ENCODE data around the gene BDP1.

DNA sequence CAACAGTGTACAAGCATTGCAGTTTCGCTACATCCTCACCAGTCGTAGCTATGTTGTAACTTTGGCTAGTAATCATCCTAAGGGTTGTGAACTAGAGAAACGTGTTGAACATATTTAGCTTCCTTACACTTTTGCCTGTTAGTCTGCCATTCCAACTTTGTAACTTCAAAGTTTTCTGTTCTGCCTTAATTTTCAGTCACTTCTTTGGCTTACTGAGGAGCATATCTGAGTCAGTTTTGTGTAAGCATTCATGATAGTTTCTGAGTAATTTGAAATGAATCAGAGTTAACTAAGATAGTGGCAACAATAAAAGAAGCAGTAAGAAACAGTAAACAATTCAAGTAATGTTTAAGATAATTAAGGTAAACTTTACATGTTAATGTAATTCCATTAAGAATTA lies 72.8 kb downstream of the BDP1 start:
- no peak for TF ChIP-seq CTCF (IDR thresholded peaks at IDR 0.05)
- no peak for TF ChIP-seq POLR2A (IDR thresholded peaks at IDR 0.05)

All from adrenal gland (tissue), 5 donors.